A549 (cell line): ENCODE data around the gene TNS2. TPM values are rescaled to one million over a fixed set of nuclear protein-coding genes. Genes with fewer than 3 reads are reported as not detected.

ENCODE experiments used
- ATAC-seq, 2 experiments: fragments of 200-7000 bp in 1 of 2; fragments of >200 bp in 1 of 2; cut with Nextera tagmentation in 1 of 2; cut with Tn5 transposase in 1 of 2; 3 replicates each; pipeline versions ENCODE4 v1.8.0 to v1.9.1; 2018 to 2020; ENCODE audit warnings: mild to moderate bottlenecking in 1 of 2, moderate library complexity in 1 of 2
- CTCF ChIA-PET: fragments of 300-600 bp; sonication (Branson Sonifier 250); formaldehyde crosslinking; extraction: SDS; loops from one replicate; lab custom pipeline; 2021; ENCODE audit warnings: antibody characterized with exemption, inconsistent platforms; lab: Yijun Ruan, JAX
- POLR2A ChIA-PET: fragments of 350-600 bp; formaldehyde crosslinking; extraction: SDS; loops from one replicate; lab custom pipeline; 2021; ENCODE audit warnings: antibody characterized with exemption, inconsistent platforms; lab: Yijun Ruan, JAX
- DNase-seq, 2 experiments: peaks; one replicate each; pipeline versions ENCODE4 v3.0.0 to v3.0.0-alpha.2; 2011 to 2016; ENCODE audit warnings: low read depth in 1 of 2, low spot score in 1 of 2
- FAIRE-seq: peaks from 2 replicates; lab custom pipeline; 2011; peaks lifted over from hg19 to GRCh38; lab: Jason Lieb, UNC
- H3K27ac ChIP-seq, 2 experiments: fragments of >200 bp; sonication (Bioruptor Twin); formaldehyde crosslinking; 3 replicates each; pipeline ENCODE4 v1.5.1; 2016 to 2017
- H3K4me1 ChIP-seq: fragments of >200 bp; sonication (Bioruptor Twin); formaldehyde crosslinking; 3 replicates; pipeline ENCODE4 v1.6.1; 2016
- H3K4me2 ChIP-seq: fragments of >200 bp; sonication (Bioruptor Twin); formaldehyde crosslinking; 3 replicates; pipeline ENCODE4 v1.6.1; 2016
- H3K4me3 ChIP-seq: fragments of >200 bp; sonication (Bioruptor Twin); formaldehyde crosslinking; 3 replicates; pipeline ENCODE4 v1.5.1; 2016
- H3K9me3 ChIP-seq: fragments of >200 bp; sonication (Bioruptor Twin); formaldehyde crosslinking; 3 replicates; pipeline ENCODE4 v1.6.1; 2016
- BHLHE40 ChIP-seq: IDR thresholded peaks from 2 replicates; pipeline ENCODE4 v1.6.1; 2012; ENCODE audit warnings: low read depth, low read length, inconsistent platforms
- FOXS1 ChIP-seq: fragments of 250-450 bp; sonication (Bioruptor Pico); IDR thresholded peaks from 2 replicates; pipeline ENCODE4 v1.5.0; 2020; ENCODE audit warnings: mild to moderate bottlenecking, moderate library complexity
- HDAC2 ChIP-seq: fragments of 200-600 bp; sonication (generic); IDR thresholded peaks from 2 replicates; pipeline ENCODE4 v1.6.1; 2016
- HEYL ChIP-seq: fragments of 250-450 bp; sonication (Bioruptor Pico); IDR thresholded peaks from 2 replicates; pipeline ENCODE4 v1.8.0; 2021; ENCODE audit warnings: mild to moderate bottlenecking, moderate library complexity
- HOXB13 ChIP-seq: fragments of 250-450 bp; sonication (Bioruptor Pico); IDR thresholded peaks from 2 replicates; pipeline ENCODE4 v1.5.0; 2020; ENCODE audit warnings: low read depth, mild to moderate bottlenecking, moderate library complexity
- JUN ChIP-seq, 2 experiments: fragments of >200 bp; sonication (Bioruptor Twin); formaldehyde crosslinking; IDR thresholded peaks; 2 replicates in 1 of 2; 3 replicates in 1 of 2; pipeline ENCODE4 v1.6.1; 2016 to 2017
- MYC ChIP-seq: IDR thresholded peaks from 2 replicates; pipeline ENCODE4 v1.6.1; 2012; ENCODE audit warnings: mild to moderate bottlenecking, inconsistent platforms, low read length, improper control_type of control experiment, borderline replicate concordance
- NPAS2 ChIP-seq: fragments of 250-450 bp; sonication (Bioruptor Pico); IDR thresholded peaks from 2 replicates; pipeline ENCODE4 v1.8.0; 2022; ENCODE audit warnings: mild to moderate bottlenecking, moderate library complexity, borderline replicate concordance
- PHF8 ChIP-seq: fragments of 200-600 bp; sonication (generic); IDR thresholded peaks from 2 replicates; pipeline ENCODE4 v1.6.1; 2016; ENCODE audit warnings: low read depth, mild to moderate bottlenecking, antibody characterized with exemption, moderate library complexity, borderline replicate concordance
- POLR2AphosphoS2 ChIP-seq: conservative IDR thresholded peaks from 2 replicates; pipeline ENCODE4 v1.6.1; 2012; ENCODE audit warnings: low read length, improper control_type of control experiment, inconsistent platforms
- RARB ChIP-seq: fragments of 250-450 bp; sonication (Bioruptor Pico); IDR thresholded peaks from 2 replicates; pipeline ENCODE4 v1.8.0; 2021; ENCODE audit warnings: mild to moderate bottlenecking, moderate library complexity
- RNF2 ChIP-seq: fragments of 200-600 bp; sonication (generic); IDR thresholded peaks from 2 replicates; pipeline ENCODE4 v1.6.1; 2016; ENCODE audit warnings: low read depth, mild to moderate bottlenecking, antibody characterized with exemption, moderate library complexity, borderline replicate concordance
- TFCP2L1 ChIP-seq: fragments of 250-450 bp; sonication (Bioruptor Pico); IDR thresholded peaks from 2 replicates; pipeline ENCODE4 v1.5.0; 2021; ENCODE audit warnings: mild to moderate bottlenecking
- WGBS: methylation state at CpG from one replicate; pipeline ENCODE4 v1.1.6; 2017; ENCODE audit errors: missing lambda C conversion rate; 5-methylcytosine and 5-hydroxymethylcytosine counted together
- polyA plus RNA-seq, 4 experiments: library from polyadenylated mRNA; depleted of rRNA in 3 of 4; stranded (reverse); fragments of >200 nt; fragmentation: RNase III in 1 of 4; extraction: RNeasy Plus Mini Kit Qiagen cat#74134 plus additional on column Dnase treatment in 1 of 4; gene quantifications; 2 replicates in 3 of 4; 3 replicates in 1 of 4; pipeline ENCODE4 v1.2.3, GENCODE V29; 2011 to 2017
- TF ChIP-seq, protein P1 (sequence below): fragments of >200 bp; sonication (Bioruptor Twin); formaldehyde crosslinking; IDR thresholded peaks from 3 replicates; pipeline ENCODE4 v1.5.1; 2016
- TF ChIP-seq, protein P2 (sequence below): IDR thresholded peaks from 2 replicates; pipeline ENCODE4 v1.6.1; 2012
- TF ChIP-seq, protein P3 (sequence below): fragments of 150-350 bp; IDR thresholded peaks from 2 replicates; pipeline ENCODE4 v1.6.1; 2014; ENCODE audit warnings: low read depth, mild to moderate bottlenecking, low read length
- TF ChIP-seq, protein P4 (sequence below): fragments of >200 bp; sonication (Bioruptor Twin); formaldehyde crosslinking; IDR thresholded peaks from 3 replicates; pipeline ENCODE4 v1.6.1; 2016

The TNS2 gene
- polyA plus RNA-seq, 2 of the 4 experiments (the other 2 are of a cell fraction) = 11.5 to 15.3 TPM

DNA sequence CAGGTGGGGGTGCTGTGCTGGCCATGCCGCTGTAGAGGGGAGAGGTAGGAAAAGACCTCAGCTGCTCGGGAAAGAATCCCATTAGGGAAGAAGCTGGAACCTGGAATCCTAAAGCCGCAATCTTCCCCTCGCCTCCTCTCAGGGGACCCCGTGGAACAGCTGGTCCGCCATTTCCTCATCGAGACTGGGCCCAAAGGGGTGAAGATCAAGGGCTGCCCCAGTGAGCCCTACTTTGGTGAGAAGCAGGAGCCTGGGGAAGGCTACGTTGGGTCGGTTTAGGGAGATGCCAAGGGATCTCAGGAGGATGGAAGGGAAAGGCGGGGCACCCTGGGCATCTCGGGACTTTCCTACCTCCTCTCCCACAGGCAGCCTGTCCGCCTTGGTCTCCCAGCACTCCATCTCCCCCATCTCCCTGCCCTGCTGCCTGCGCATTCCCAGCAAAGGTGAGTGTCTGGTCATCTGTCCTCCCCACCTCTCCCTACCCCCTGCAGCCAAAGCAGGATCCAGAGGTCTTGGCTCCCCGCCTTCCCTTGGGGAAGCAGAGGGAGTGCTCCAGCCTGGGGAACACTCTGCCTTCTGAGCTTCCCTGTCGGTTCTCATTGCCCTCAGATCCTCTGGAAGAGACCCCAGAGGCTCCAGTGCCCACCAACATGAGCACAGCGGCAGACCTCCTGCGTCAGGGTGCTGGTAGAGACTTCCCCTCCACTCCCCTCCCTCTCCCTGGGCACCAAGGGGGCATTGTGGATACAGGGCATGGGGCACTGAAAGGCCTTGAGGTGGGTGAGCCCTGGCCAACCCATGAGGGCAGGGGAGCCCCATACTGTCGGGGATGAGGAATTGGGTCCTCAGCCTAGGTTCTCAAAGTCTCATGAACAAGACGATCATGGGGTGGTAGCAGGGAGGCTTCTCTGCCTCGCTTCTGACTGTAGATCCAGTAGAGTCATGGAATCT lies 12.4 kb downstream of the TNS2 start:
- peak overlapping the region; percentile 56 for H3K4me2 ChIP-seq
- FAIRE-seq (no peak), DNase-seq (no peak), ATAC-seq (peak in 1 of 2 experiments; percentile 4; a peak in 2 of 6 replicates)
- no peaks in the 10 kb centered on the region for H3K9me3 ChIP-seq
- peak overlapping the region in 1 of 2 experiments; percentile 66; a peak in 3 of 6 replicates for H3K27ac ChIP-seq
- CTCF ChIA-PET = interaction anchor here (1.0 to 45.5 kb wide), 13 partner anchors 12 to 182 kb away, joined by 3 to 1424 read pairs (median 5); partner anchors contain the start of genes IGFBP6, SOAT2, SPRYD3 and TNS2
- TF ChIP-seq, protein P1, sequence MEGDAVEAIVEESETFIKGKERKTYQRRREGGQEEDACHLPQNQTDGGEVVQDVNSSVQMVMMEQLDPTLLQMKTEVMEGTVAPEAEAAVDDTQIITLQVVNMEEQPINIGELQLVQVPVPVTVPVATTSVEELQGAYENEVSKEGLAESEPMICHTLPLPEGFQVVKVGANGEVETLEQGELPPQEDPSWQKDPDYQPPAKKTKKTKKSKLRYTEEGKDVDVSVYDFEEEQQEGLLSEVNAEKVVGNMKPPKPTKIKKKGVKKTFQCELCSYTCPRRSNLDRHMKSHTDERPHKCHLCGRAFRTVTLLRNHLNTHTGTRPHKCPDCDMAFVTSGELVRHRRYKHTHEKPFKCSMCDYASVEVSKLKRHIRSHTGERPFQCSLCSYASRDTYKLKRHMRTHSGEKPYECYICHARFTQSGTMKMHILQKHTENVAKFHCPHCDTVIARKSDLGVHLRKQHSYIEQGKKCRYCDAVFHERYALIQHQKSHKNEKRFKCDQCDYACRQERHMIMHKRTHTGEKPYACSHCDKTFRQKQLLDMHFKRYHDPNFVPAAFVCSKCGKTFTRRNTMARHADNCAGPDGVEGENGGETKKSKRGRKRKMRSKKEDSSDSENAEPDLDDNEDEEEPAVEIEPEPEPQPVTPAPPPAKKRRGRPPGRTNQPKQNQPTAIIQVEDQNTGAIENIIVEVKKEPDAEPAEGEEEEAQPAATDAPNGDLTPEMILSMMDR = peak; percentile 7; the same call in 1 of the 3 replicates
- TF ChIP-seq HDAC2 = no peak
- TF ChIP-seq RNF2 = no peak
- no peak for TF ChIP-seq HEYL (CRISPR knock-in tag)
- TF ChIP-seq JUN (IDR thresholded peaks at IDR 0.05) = 0 out of 5 replicates have a peak, but pooled peaks of 1 of the 2 experiments have one; percentile 25
- H3K4me3 ChIP-seq = no peak overlapping the region
- peaks cover 43% of the 10 kb centered on the region for H3K4me1 ChIP-seq
- POLR2A ChIA-PET = interaction anchor here (0.6 to 2.9 kb wide), 7 partner anchors 8 to 36 kb away, joined by 3 to 11 read pairs (median 6); partner anchors contain the start of genes IGFBP6 and SPRYD3
- WGBS = 78% methylated on average over 20 of the region's 20 CpGs

DNA sequence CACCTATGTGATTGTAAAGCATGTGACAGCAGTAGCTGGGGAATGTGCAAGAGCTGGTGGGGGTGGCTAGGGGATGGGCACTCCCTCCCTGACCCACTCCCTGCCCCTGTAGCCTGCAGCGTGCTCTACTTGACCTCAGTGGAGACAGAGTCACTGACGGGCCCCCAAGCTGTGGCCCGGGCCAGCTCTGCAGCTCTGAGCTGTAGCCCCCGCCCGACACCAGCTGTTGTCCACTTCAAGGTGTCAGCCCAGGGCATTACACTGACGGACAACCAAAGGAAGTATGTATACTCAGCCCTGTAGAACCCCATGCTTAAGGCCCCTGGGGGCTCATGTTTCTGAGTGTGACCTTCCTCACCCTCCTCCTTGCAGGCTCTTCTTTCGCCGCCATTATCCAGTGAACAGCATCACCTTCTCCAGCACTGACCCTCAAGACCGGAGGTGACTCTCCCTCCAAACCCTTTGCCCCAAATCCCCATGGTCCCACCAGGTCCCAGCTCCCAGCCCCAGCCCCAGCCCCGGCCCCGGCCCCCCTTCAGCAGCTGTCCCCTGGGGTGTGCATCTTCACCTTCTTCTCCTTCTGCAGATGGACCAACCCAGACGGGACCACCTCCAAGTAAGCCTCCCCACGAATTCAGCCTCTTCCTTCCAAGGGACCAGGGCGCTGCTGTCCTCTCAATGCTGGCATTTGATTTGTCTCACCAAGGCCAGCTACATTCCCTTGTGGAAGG lies 13.3 kb downstream of the TNS2 start:
- Histone ChIP-seq H3K4me1 (peaks cover 43% of the 10 kb centered on the region), H3K4me2 (no peak overlapping the region), H3K4me3 (no peak overlapping the region), H3K9me3 (no peaks in the 10 kb centered on the region), H3K27ac (no peak overlapping the region)
- WGBS = 92% methylated on average over 12 of the region's 14 CpGs
- POLR2A ChIA-PET = interaction anchor here (0.7 to 2.9 kb wide), 3 partner anchors 9 to 36 kb away, joined by 3 to 9 read pairs (median 4); partner anchors contain the start of gene SPRYD3
- TF ChIP-seq, protein P2, sequence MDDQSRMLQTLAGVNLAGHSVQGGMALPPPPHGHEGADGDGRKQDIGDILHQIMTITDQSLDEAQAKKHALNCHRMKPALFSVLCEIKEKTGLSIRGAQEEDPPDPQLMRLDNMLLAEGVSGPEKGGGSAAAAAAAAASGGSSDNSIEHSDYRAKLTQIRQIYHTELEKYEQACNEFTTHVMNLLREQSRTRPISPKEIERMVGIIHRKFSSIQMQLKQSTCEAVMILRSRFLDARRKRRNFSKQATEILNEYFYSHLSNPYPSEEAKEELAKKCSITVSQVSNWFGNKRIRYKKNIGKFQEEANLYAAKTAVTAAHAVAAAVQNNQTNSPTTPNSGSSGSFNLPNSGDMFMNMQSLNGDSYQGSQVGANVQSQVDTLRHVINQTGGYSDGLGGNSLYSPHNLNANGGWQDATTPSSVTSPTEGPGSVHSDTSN = no peak
- TF ChIP-seq FOXS1 = no peak
- DNase-seq (no peak), FAIRE-seq (no peak), ATAC-seq (no peak)
- CTCF ChIA-PET = interaction anchor here (0.9 to 45.5 kb wide), 8 partner anchors 13 to 179 kb away, joined by 3 to 1424 read pairs (median 8); partner anchors contain the start of genes IGFBP6, SOAT2, SPRYD3 and TNS2

DNA sequence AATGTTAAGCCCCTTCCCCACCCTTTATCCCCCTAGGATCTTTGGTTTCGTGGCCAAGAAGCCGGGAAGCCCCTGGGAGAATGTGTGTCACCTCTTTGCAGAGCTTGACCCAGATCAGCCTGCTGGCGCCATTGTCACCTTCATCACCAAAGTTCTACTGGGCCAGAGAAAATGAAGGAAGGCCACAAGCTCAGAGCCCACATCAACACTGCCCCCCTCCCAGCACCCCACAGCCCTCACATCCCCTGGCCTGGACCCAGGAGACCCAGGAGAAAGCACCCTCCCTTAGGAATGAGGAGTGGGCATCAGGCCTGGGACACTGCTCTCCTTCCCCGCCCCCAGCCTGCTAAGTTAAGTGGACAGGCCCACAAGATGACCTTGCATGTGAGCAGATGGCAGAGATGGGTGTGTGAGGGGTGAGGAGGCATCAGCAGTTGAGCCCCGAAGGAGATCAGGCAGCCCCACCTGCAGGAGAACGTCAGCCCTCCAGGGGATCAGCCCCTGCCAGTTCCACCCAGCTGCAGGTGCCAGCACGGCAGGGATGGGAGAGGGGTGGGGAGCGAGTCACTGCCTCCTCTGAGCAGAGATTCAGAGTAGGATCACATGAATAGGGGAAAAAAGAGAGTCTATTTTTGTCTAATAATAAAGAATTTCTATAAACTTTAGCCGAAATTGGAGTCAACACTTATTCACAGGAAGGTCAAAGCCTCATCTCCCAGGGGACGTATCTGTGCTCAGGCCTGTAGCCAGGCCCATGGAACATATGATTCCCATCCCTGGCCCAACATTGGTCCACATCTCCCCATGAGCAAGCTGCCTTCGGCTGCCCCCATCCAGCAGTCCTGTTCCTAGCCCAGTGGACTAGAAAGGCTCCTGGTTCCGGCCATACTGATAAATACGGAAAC lies 14.1 kb downstream of the TNS2 start:
- no peak for ATAC-seq
- FAIRE-seq = no peak
- ChIA-PET CTCF (interaction anchor here (0.9 to 45.5 kb wide), 14 partner anchors 14 to 258 kb away, joined by 3 to 1424 read pairs (median 8); partner anchors contain the start of genes AAAS, CSAD, ESPL1 and IGFBP6), POLR2A (interaction anchor here (0.7 to 2.9 kb wide), 3 partner anchors 10 to 133 kb away, joined by 3 to 9 read pairs (median 3); no protein-coding TSS in a partner anchor)
- Histone ChIP-seq H3K27ac (peak overlapping the region in 1 of 2 experiments; percentile 14; a peak in 1 of 6 replicates), H3K4me3 (no peak overlapping the region), H3K4me1 (peaks cover 43% of the 10 kb centered on the region), H3K9me3 (no peaks in the 10 kb centered on the region), H3K4me2 (no peak overlapping the region)
- DNase-seq = no peak
- WGBS = 69% methylated on average over 13 of the region's 13 CpGs
- no peak for TF ChIP-seq HEYL (CRISPR knock-in tag)
- TF ChIP-seq BHLHE40 = no peak
- no peak for TF ChIP-seq NPAS2
- TF ChIP-seq, protein P3, sequence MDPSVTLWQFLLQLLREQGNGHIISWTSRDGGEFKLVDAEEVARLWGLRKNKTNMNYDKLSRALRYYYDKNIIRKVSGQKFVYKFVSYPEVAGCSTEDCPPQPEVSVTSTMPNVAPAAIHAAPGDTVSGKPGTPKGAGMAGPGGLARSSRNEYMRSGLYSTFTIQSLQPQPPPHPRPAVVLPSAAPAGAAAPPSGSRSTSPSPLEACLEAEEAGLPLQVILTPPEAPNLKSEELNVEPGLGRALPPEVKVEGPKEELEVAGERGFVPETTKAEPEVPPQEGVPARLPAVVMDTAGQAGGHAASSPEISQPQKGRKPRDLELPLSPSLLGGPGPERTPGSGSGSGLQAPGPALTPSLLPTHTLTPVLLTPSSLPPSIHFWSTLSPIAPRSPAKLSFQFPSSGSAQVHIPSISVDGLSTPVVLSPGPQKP = no peak
- TF ChIP-seq, protein P4, sequence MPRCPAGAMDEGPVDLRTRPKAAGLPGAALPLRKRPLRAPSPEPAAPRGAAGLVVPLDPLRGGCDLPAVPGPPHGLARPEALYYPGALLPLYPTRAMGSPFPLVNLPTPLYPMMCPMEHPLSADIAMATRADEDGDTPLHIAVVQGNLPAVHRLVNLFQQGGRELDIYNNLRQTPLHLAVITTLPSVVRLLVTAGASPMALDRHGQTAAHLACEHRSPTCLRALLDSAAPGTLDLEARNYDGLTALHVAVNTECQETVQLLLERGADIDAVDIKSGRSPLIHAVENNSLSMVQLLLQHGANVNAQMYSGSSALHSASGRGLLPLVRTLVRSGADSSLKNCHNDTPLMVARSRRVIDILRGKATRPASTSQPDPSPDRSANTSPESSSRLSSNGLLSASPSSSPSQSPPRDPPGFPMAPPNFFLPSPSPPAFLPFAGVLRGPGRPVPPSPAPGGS = no peak
- TF ChIP-seq MYC = no peak
- TF ChIP-seq PHF8 = no peak
- no peak for TF ChIP-seq RARB (CRISPR knock-in tag)
- TF ChIP-seq POLR2AphosphoS2 = no peak; the same call in 1 of the 2 replicates
- TF ChIP-seq HOXB13 (CRISPR knock-in tag) = no peak
- no peak for TF ChIP-seq TFCP2L1 (CRISPR knock-in tag)
